ENCODE data around the gene TPRKB.
"Not testable (repeated sequence)": the region's sequence is repeated elsewhere in the genome, so short reads cannot be mapped to it uniquely, and the experiment has no call there.

The TPRKB gene

GRCh38 chr2:73736855-73737779 is at the start of gene TPRKB:
Gene TPRKB, minus strand, starts transcription at chr2:73737345. Its CDS starts 2,776 bp downstream, at chr2:73734569.
- DNase-seq = peak; percentile 98

GRCh38 chr2:73783883-73784282 is 46.7 kb upstream of the TPRKB start, which contains the start of gene C2orf78:
Gene C2orf78, plus strand, starts transcription at chr2:73784183. Its CDS starts 127 bp downstream, at chr2:73784310.
- not testable (repeated sequence) for DNase-seq

GRCh38 chr2:73783402-73783801 is 46.3 kb upstream of the TPRKB start:
- not testable (repeated sequence) for DNase-seq

- no peak for DNase-seq
Measured at GRCh38 chr2:73780237-73780582, 43.1 kb upstream of the TPRKB start.

GRCh38 chr2:73779467-73780236 is 42.5 kb upstream of the TPRKB start, which contains the start of gene DUSP11:
Gene DUSP11, minus strand, starts transcription at chr2:73780103. Its CDS starts 129 bp downstream, at chr2:73779974.
- peak; percentile 92 for DNase-seq

GRCh38 chr2:73778867-73779466 is 41.8 kb upstream of the TPRKB start:
- DNase-seq = not testable (repeated sequence)

- peak; percentile 58 for DNase-seq
Measured at GRCh38 chr2:73776869-73777519, 39.8 kb upstream of the TPRKB start.

- DNase-seq = peak; percentile 66
Measured at GRCh38 chr2:73776381-73776780, 39.2 kb upstream of the TPRKB start.

- DNase-seq = no peak
Measured at GRCh38 chr2:73772819-73773218, 35.7 kb upstream of the TPRKB start.

- DNase-seq = no peak
Measured at GRCh38 chr2:73770725-73771124, 33.6 kb upstream of the TPRKB start.

GRCh38 chr2:73766994-73767393 is 29.8 kb upstream of the TPRKB start:
- no peak for DNase-seq

GRCh38 chr2:73766349-73766748 is 29.2 kb upstream of the TPRKB start:
- no peak for DNase-seq

- no peak for DNase-seq
Measured at GRCh38 chr2:73764945-73765344, 27.8 kb upstream of the TPRKB start.

GRCh38 chr2:73762571-73762970 is 25.4 kb upstream of the TPRKB start:
- no peak for DNase-seq

- DNase-seq = no peak
Measured at GRCh38 chr2:73759904-73760303, 22.8 kb upstream of the TPRKB start.

- DNase-seq = peak; percentile 54
Measured at GRCh38 chr2:73759285-73759764, 22.2 kb upstream of the TPRKB start.

- DNase-seq = not testable (repeated sequence)
Measured at GRCh38 chr2:73754332-73754731, 17.2 kb upstream of the TPRKB start.

GRCh38 chr2:73749314-73749713 is 12.2 kb upstream of the TPRKB start:
- no peak for DNase-seq

- DNase-seq = no peak
Measured at GRCh38 chr2:73746877-73747208, 9.7 kb upstream of the TPRKB start.

GRCh38 chr2:73746015-73746876 is 9.1 kb upstream of the TPRKB start:
- no peak for DNase-seq

- no peak for DNase-seq
Measured at GRCh38 chr2:73740767-73741166, 3.6 kb upstream of the TPRKB start.

- DNase-seq = no peak
Measured at GRCh38 chr2:73739101-73739500, 2.0 kb upstream of the TPRKB start.
